Stimulated activated naive CD8-positive, alpha-beta T cell treated with anti-CD3 and anti-CD28 coated beads, Interleukin-15, Interleukin-2, amounts not matched to agents 100 ng/mL and 50 ng/mL, for 24 hours (primary cell): ENCODE results near the gene ZFTA.

Experiments used
- H3K27ac Mint-ChIP-seq: one replicate; pipeline ENCODE4 v1.8.0; 2021; ENCODE audit warnings: mild to moderate bottlenecking, mixed read lengths
- H3K27me3 Mint-ChIP-seq: one replicate; pipeline ENCODE4 v1.8.0; 2021; ENCODE audit warnings: mixed read lengths
- H3K36me3 Mint-ChIP-seq: one replicate; pipeline ENCODE4 v1.8.0; 2021; ENCODE audit warnings: low read depth, mixed read lengths
- H3K4me1 Mint-ChIP-seq: one replicate; pipeline ENCODE4 v1.8.0; 2021; ENCODE audit warnings: low read depth, mixed read lengths
- H3K4me3 Mint-ChIP-seq: one replicate; pipeline ENCODE4 v1.8.0; 2021; ENCODE audit warnings: mild to moderate bottlenecking, mixed read lengths
- H3K9me3 Mint-ChIP-seq: one replicate; pipeline ENCODE4 v1.8.0; 2021; ENCODE audit warnings: mixed read lengths

ZFTA gene

DNA sequence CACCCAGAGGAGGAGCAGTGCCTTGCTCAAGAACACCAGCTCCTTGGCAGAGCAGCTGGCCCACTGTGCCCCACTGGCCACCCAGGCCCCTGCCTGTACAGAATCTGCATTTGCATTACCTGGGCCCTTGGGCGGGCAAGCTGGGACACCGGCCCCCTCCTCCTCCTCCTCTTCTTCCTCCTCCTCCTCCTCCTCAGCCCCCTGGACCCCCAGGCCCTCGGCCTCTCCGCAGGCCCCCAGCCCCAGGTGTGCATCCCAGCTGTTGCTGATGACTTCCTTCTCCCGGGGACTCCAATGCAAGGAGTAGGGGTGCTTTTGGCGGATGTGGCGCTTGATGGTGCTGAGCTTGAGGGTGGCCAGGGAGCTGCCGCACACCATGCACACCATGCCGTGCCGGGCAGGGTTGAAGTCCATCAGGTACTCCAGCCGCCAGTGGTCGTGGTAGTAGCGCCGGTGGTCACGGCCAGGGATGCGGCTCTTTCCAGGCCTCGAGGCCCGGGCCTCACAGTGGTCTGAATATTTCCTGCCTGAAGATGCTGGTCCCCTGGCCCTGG, 2.8 kb downstream of the ZFTA start:
- H3K27ac Mint-ChIP-seq, result no peak overlapping the region
- no peaks in the 10 kb centered on the region for H3K9me3 Mint-ChIP-seq

DNA sequence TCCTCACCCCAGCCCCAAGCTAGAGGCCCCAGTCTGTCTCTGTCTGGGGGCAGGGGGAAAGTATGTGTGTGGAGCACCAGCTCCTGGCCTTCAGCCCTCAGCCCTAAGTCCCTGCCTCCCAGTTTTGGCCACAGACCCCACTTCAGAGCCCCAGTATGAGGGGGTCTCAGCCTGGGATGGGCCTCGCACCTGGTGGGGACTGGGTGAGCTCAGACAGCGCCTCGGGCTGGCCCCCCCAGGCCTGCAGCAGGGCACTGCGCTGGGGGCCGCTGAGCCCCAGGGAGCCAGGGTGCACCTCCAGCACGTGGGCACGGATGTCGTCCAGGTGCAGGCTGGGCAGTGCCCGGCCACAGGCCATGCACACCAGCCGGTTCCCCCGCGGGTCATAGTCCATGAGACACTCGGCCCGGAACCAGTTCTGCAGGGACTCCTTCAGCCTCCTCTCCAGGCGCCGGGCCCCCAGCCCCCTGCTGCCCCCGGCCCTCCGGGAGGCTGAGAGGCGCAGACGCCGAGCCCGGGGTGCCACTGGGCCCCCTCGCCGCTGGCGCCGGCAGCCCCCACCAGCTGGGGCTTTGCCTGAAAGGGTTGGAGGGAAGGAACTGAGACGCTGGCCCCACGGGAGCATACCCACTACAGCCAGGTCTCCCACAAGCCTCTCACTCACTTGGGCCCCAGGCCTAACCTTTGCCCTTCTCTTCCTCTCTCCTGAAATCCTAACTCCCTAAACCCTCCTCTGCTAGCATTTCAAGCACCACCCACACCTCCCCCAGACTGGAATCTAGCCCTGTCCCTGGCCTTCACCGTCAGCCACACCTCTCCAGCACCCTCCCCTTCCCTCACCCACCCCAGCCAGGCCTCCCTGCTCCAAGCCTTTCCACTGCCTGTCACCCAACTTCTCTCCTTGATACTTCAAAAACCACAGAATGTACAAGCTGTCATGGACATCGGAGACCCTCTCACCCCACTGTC, 3.6 kb downstream of the ZFTA start:
- Mint-ChIP-seq H3K27me3 (no peaks in the 10 kb centered on the region), H3K4me3 (no peak overlapping the region), H3K27ac (no peak overlapping the region), H3K36me3 (no peaks in the 10 kb centered on the region), H3K9me3 (no peaks in the 10 kb centered on the region), H3K4me1 (peaks cover 8% of the 10 kb centered on the region)

More for the DNA sequence above, 2.8 kb downstream of the ZFTA start:
- no peaks in the 10 kb centered on the region for H3K27me3 Mint-ChIP-seq
- no peak overlapping the region for H3K4me3 Mint-ChIP-seq
- peaks cover 8% of the 10 kb centered on the region for H3K4me1 Mint-ChIP-seq
- H3K36me3 Mint-ChIP-seq, result no peaks in the 10 kb centered on the region

DNA sequence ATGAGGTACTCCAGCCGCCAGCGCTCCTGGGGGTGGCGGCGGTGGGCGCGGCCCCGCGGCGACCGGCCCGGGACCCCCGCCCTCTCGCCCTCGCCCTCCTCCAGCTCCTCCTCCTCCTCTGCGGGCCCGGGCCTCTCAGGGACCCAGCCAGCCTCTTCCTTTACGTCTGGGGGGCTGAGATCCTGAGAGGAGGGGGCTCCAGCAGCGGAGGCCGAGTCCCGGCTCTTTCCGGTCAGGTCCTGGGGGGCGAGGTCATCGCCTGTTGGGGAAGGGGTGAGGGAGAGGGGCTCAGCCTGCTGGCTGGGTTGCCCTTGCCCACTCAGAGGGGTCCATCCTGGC, 4.3 kb downstream of the ZFTA start:
- Mint-ChIP-seq H3K36me3 (no peaks in the 10 kb centered on the region), H3K27me3 (no peaks in the 10 kb centered on the region)

DNA sequence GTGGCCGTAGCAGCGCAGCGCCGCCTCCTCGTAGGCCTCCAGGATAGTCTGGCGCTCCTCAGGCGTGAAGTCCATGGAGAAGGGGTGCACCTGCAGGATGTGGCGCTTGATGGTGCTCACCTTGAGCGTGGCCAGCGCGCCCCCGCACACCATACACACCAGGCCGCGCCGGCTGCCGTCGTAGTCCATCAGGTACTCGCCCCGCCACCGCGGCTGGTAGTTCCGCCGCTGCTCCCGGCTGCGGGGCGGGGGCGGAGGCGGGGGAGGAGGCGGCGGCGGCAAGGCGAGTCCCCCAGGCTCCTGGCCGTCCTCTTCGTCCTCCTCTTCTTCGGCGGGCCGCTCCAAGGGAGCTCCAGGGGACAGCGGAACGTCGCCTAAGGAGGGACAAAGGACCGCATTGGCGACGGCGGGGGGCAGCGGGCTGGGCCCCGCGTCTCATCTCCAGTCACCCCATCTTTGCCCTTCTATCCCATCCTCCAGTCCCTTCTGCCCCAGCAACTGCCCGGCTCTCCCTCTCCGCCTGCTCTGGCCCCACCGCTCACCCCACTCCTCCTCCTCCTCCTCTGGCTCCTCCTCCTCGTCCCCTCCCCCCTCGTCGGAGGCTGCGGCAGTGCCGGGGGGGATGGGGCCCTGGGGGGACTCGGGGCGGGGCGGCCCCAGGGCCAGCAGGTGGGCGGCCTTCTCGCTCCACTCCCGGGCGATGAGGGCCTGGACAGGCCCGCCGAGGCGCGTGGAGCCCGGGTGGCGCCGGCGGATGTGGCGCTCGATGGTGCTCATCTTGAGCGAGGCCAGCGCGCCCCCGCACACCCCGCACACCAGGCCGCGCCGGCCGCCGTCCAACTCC, 4.9 kb downstream of the ZFTA start:
- Mint-ChIP-seq H3K4me1 (peaks cover 8% of the 10 kb centered on the region), H3K9me3 (no peaks in the 10 kb centered on the region), H3K4me3 (no peak overlapping the region), H3K27ac (no peak overlapping the region), H3K36me3 (no peaks in the 10 kb centered on the region), H3K27me3 (no peaks in the 10 kb centered on the region)

More for the DNA sequence above, 4.3 kb downstream of the ZFTA start:
- Mint-ChIP-seq H3K27ac (no peak overlapping the region), H3K9me3 (no peaks in the 10 kb centered on the region), H3K4me1 (peaks cover 8% of the 10 kb centered on the region), H3K4me3 (no peak overlapping the region)

DNA sequence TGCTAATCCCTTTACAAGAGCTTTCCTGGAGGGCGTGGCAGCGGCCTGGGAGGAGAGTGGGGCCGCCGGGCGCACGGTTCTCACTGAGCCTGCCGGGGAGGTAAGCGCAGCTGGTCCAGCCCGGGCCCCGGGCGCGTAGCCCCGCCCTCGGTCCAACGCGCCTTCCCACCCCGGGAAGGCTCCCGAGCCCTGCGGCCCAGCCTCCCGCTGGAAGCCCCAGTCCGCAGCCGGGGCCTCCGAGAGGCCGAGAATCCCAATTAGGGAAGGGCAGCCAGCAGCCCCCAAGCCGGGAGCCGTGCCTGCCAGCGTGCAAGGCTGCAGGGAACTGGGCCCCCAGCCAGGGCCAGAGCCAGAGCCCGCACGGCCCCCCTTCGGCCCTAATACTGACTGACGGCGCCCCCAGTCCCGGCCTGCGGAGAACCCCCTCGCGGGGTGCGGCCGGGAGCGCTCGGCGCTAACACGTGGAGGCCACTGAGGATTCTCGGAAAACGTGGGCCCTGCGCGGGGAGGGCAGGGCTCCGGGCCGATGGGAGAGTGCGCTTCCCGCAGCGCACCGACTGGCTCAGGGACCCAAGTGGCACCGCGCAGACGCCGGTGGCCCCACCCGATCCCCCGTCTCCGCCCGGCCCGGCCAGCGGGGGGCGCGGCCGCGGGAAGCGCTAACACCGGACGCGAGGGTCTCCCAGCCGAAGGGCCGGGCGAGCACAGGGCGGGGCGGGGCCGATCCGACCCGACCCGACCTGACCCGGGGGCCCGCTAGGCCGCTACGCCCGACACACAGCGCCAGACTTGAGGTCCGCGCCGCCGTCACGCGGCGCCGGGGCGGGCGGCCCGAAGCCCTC, 5.7 kb downstream of the ZFTA start:
- Mint-ChIP-seq H3K4me3 (no peak overlapping the region), H3K27me3 (no peaks in the 10 kb centered on the region)

DNA sequence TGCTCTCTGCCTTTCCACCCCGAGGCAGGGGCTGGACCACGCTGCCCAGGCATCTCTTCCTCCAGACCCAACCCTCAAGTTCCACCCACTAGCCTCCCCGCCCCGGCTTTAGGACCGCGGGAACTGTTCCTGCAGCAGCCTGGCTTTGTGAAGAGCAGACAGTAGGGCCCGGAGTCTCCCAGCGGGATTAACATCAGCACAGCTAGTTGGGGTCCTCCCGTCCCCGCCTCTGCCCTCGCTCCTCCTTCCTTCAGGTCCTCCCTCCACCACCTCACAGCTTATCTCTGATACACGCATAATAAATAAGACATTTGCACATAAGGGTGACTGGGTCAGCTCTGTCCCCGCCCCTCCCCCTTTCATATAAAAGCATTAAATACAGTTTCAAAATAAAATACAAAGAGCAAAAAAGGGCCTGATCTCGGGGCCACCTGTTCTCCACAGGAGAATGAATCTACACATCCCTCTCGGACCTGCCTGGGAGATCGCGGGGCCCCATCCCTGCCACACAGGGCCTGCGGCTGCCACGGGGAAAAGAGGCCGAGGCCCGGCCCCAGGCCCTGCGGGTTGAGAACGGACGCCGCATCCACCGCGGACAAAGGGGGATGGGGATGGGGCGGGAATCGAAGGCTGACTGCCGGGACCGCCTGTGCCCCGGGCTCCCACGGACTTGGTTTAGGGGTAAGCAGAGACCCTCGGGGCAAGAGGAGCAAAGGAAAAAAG, 6.5 kb downstream of the ZFTA start:
- H3K27me3 Mint-ChIP-seq, result no peaks in the 10 kb centered on the region
- no peaks in the 10 kb centered on the region for H3K9me3 Mint-ChIP-seq
- H3K36me3 Mint-ChIP-seq, result peaks cover 13% of the 10 kb centered on the region
- no peak overlapping the region for H3K27ac Mint-ChIP-seq
- H3K4me1 Mint-ChIP-seq, result peaks cover under 1% of the 10 kb centered on the region
- H3K4me3 Mint-ChIP-seq, result no peak overlapping the region

More for the DNA sequence above, 5.7 kb downstream of the ZFTA start:
- H3K27ac Mint-ChIP-seq, result no peak overlapping the region
- H3K4me1 Mint-ChIP-seq, result peaks cover 8% of the 10 kb centered on the region
- H3K9me3 Mint-ChIP-seq, result no peaks in the 10 kb centered on the region
- peaks cover 8% of the 10 kb centered on the region for H3K36me3 Mint-ChIP-seq

DNA sequence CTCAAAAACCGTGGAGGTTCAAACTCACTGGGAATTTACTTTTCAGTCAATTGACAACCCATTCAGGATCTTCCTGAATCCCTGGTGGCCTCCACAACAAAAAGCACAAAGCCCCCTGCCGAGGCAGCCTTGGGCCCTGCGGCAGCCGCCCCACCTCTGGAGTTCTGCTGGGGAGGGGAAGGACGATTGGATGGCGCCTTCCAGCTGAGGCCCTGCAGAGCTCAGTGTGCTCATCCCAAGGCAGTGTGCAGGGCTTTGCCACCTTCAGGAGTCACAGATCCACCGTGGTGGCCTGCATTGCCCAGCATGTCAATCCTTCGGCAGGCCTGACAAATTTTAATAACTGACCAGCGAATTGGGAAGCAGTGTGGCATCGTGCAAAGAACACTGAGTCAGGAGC, 7.4 kb downstream of the ZFTA start:
- Mint-ChIP-seq H3K4me3 (no peak overlapping the region), H3K4me1 (no peaks in the 10 kb centered on the region), H3K27ac (no peak overlapping the region), H3K9me3 (no peaks in the 10 kb centered on the region), H3K27me3 (no peaks in the 10 kb centered on the region), H3K36me3 (peaks cover 16% of the 10 kb centered on the region)

DNA sequence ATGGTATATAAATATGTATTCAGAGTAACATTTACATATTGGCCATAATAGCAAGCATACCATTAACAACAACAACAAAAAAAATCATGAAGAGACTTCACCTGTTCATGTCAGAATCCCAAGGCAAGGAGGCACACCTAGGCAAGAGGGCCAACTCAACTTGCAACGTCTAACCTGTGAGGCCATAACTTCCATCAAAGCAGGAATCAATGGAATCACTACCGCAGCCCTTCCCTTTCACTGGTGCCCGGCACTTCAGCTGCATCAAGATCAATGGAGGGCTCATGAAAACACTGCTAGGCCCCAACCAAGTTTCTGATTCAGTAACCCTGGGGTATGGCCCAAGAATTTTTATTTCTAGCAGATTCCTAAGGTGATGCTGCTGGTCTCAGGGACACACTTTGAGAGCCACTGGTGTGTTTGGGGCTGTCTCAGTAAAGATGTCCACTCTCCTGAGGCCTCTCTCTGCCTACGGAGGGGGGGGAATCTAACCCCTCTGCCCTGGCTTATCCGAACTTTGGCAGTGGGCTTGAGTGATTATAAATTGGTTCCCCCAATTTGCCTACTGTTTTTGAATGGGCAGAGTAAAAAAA, 8.0 kb downstream of the ZFTA start:
- no peaks in the 10 kb centered on the region for H3K27me3 Mint-ChIP-seq
- no peak overlapping the region for H3K4me3 Mint-ChIP-seq
- no peak overlapping the region for H3K27ac Mint-ChIP-seq
- H3K36me3 Mint-ChIP-seq, result peaks cover 16% of the 10 kb centered on the region
- no peaks in the 10 kb centered on the region for H3K9me3 Mint-ChIP-seq
- H3K4me1 Mint-ChIP-seq, result no peaks in the 10 kb centered on the region

DNA sequence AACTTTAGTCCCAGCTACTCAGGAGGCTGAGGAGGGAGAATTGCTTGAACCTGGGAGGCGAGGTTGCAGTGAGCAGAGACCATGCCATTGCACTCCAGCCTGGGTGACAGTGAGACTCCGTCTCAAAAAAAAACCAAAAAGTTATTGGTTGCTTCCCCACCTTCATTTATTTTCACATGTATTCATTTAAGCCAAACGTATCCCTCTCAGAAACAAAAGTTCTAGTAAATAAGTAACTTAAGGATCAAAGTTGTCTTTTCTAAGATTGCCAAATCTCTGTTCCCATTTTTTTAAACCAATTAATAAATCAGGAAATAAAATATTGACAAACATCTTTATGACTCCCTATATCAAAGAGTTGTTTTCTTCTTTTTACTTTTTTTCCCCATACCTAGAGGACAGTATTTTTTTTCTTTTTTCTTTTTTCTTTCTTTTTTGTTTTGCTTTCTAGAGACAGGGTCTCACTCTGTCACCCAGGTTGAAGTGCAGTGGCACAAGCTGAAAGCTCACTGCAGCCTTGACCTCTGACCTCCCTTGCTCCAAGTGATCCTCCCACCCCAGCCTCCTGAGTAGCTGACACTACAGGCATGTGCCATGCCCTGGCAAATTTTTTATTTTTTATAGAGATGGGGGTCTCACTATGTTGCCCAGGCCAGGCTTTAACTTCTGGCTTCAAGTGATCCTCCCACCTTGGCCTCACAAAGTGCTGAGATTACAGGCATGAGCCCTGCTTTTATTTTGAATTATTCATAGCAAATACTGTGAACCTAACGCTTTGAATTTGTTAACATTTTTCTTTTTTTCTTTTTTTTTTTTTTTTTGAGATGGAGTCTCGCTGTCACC, 11.4 kb downstream of the ZFTA start:
- Mint-ChIP-seq H3K9me3 (no peaks in the 10 kb centered on the region), H3K27ac (no peak overlapping the region), H3K36me3 (peaks cover 27% of the 10 kb centered on the region), H3K27me3 (no peaks in the 10 kb centered on the region), H3K4me3 (no peak overlapping the region), H3K4me1 (no peaks in the 10 kb centered on the region)

DNA sequence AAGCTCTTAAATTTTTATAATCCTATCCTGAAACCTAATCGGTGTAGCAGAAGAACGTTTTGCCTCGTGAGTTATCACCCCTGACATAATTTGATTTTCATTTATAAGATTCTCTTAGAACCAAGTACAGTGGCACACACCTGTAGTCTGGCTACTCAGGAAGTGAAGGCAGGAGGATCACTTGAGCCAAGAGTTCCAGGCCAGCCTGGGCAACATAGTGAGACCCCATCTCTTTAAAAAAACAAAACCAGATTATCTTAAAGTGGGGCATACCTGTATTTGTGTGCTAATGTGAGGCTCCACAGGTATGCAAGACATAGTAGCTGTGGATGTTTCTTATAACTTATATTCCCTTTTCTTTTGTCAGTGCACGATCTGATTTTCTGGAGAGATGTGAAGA, 19.0 kb downstream of the ZFTA start:
- Mint-ChIP-seq H3K36me3 (peaks cover 18% of the 10 kb centered on the region), H3K27ac (no peak overlapping the region), H3K4me1 (no peaks in the 10 kb centered on the region), H3K4me3 (no peak overlapping the region), H3K9me3 (no peaks in the 10 kb centered on the region), H3K27me3 (no peaks in the 10 kb centered on the region)

DNA sequence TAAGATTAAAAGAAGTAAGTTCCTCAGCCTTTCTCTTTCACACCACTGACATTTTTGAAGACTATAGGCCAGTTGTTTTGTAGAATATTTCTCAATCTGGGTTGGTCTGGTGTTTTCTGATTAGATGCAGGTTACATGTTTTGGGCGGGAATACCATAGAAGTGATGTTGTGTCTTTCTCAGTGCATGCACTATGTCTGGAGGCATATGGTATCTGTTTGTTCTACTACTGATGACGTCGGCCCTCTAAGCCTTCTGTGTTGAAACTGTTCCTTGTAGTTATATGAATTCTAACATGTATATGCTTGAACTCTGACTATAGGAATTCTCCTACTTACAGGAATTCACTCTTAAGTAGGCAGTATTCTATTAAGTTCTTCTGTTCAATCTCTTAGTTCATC, 21.6 kb downstream of the ZFTA start:
- Mint-ChIP-seq H3K4me3 (no peak overlapping the region), H3K36me3 (peaks cover 6% of the 10 kb centered on the region), H3K9me3 (no peaks in the 10 kb centered on the region), H3K27me3 (no peaks in the 10 kb centered on the region), H3K4me1 (no peaks in the 10 kb centered on the region), H3K27ac (no peak overlapping the region)

DNA sequence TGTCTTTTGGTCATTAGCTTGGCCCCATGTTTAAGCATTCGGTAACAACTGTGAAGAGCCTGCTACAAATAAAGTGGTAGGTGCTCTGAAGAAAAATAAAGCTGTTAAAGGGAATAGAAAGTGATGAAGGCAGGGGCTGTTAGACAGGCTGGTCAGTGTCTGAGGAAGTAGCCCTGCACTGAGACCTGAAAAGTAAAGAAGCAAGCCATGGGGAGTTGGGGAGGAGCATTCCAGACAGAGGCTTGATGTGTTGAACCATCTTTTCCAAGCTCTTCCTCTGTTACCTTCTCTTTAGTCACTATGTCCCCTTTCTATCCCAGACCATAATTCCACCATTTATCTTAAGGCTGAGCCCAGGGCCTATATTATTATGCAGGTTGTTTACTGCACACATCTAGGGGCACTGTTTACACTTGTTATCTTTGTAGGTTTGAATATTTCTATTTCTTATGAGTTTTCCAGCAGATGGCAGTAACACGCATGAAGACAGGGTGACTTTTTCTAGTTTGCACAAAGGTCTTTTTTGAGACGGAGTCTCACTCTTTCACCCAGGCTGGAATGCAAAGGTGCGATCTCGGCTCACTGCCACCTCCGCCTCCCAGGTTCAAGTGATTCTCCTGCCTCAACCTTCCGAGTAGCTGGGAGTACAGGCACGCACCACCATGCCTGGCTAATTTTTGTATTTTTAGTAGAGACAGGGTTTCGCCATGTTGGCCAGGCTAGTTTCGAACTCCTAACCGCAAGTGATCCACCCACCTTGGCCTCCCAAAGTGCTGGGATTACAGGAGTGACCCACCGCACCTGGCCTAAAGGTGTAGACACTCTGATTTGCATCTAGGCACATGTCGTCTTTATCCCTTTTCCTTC, 23.0 kb downstream of the ZFTA start:
- Mint-ChIP-seq H3K9me3 (no peaks in the 10 kb centered on the region), H3K27ac (no peak overlapping the region), H3K4me3 (no peak overlapping the region), H3K27me3 (no peaks in the 10 kb centered on the region), H3K36me3 (no peaks in the 10 kb centered on the region), H3K4me1 (no peaks in the 10 kb centered on the region)
